GM12878 (cell line): ENCODE measurements around the gene MTRF1L. TPM values are rescaled to one million over a fixed set of nuclear protein-coding genes. Genes with fewer than 3 reads are reported as not detected.

Experiments used
- ATAC-seq: fragments of 200-7000 bp; cut with Tn5 transposase; 3 replicates; pipeline ENCODE4 v1.9.1; 2020; ENCODE audit warnings: mild to moderate bottlenecking, moderate library complexity
- BruUV-seq: library from RNA; stranded (reverse); fragments of 400-500 nt; replicated peaks from 2 replicates; lab custom pipeline; 2021; lab: Mats Ljungman, UMichigan
- CTCF ChIA-PET: fragments of 300-600 bp; sonication (Branson Sonifier 250); formaldehyde crosslinking; extraction: SDS; loops from one replicate; lab custom pipeline; 2021; ENCODE audit warnings: inconsistent platforms; lab: Yijun Ruan, JAX
- POLR2A ChIA-PET: fragments of 350-600 bp; formaldehyde crosslinking; extraction: SDS; loops from one replicate; lab custom pipeline; 2021; ENCODE audit warnings: inconsistent platforms; lab: Charles Lee
- RAD21 ChIA-PET: fragments of 300-600 bp; sonication (Branson Sonifier 250); formaldehyde crosslinking; loops from one replicate; lab custom pipeline; 2023; ENCODE audit warnings: antibody characterized with exemption; ENCODE audit not compliant: unreplicated experiment; lab: Charles Lee
- SMC1A ChIA-PET: fragments of 300-600 bp; sonication (Branson Sonifier 250); formaldehyde crosslinking; loops from one replicate; lab custom pipeline; 2023; ENCODE audit not compliant: unreplicated experiment, uncharacterized antibody; lab: Charles Lee
- DNase-seq: peaks from one replicate; pipeline ENCODE4 v3.0.0-alpha.2; 2011; ENCODE audit warnings: low read depth, low spot score
- FAIRE-seq: peaks from 3 replicates; lab custom pipeline; 2011; peaks lifted over from hg19 to GRCh38; lab: Jason Lieb, UNC
- H2AFZ ChIP-seq: 2 replicates; pipeline ENCODE4 v1.6.0; 2011; ENCODE audit warnings: low read depth, low read length, control low read depth; ENCODE audit not compliant: control insufficient read depth
- H3K27ac ChIP-seq: 2 replicates; pipeline ENCODE4 v1.5.1; 2011; ENCODE audit warnings: control low read depth; ENCODE audit not compliant: control insufficient read depth, insufficient read depth
- H3K27me3 ChIP-seq, 2 experiments: replicated peaks in 1 of 2; 2 replicates each; pipeline versions ENCODE4 v1.6.0 to v1.6.1; 2011; ENCODE audit warnings: low read length in 1 of 2; ENCODE audit not compliant: control insufficient read depth in 2 of 2, insufficient read depth in 2 of 2
- H3K36me3 ChIP-seq, 2 experiments: 2 replicates each; pipeline ENCODE4 v1.5.1; 2011; ENCODE audit warnings: low read length in 1 of 2; ENCODE audit not compliant: control insufficient read depth in 2 of 2, insufficient read depth in 2 of 2
- H3K4me1 ChIP-seq: 2 replicates; pipeline ENCODE4 v1.6.1; 2011; ENCODE audit warnings: mild to moderate bottlenecking, low read length, moderate library complexity, mixed read lengths; ENCODE audit not compliant: control insufficient read depth, insufficient read depth
- H3K4me2 ChIP-seq: 2 replicates; pipeline ENCODE4 v1.6.0; 2011; ENCODE audit warnings: control low read depth; ENCODE audit not compliant: control insufficient read depth, insufficient read depth
- H3K4me3 ChIP-seq: fragments of 200-600 bp; sonication (generic); 2 replicates; pipeline ENCODE4 v1.5.1; 2016
- H3K79me2 ChIP-seq: 2 replicates; pipeline ENCODE4 v1.6.0; 2011; ENCODE audit warnings: low read length; ENCODE audit not compliant: control insufficient read depth, insufficient read depth
- H3K9ac ChIP-seq: 2 replicates; pipeline ENCODE4 v1.8.0; 2011; ENCODE audit warnings: low read length, control low read depth, mixed read lengths; ENCODE audit not compliant: control insufficient read depth, insufficient read depth
- H3K9me3 ChIP-seq: replicated peaks from 3 replicates; pipeline ENCODE4 v1.5.1; 2011; ENCODE audit warnings: mild to moderate bottlenecking, low read length; ENCODE audit not compliant: control insufficient read depth, insufficient read depth
- H4K20me1 ChIP-seq: 2 replicates; pipeline ENCODE4 v1.6.0; 2011; ENCODE audit not compliant: control insufficient read depth, insufficient read depth
- CBX5 ChIP-seq: sonication (generic); IDR thresholded peaks from 2 replicates; pipeline ENCODE4 v1.6.1; 2016; ENCODE audit warnings: low read depth, moderate library complexity, mild to moderate bottlenecking, inconsistent platforms
- CREM ChIP-seq: IDR thresholded peaks from 2 replicates; pipeline ENCODE4 v1.6.1; 2014; ENCODE audit warnings: antibody characterized with exemption, low read depth
- ETV6 ChIP-seq, 2 experiments: fragments of 450-650 bp in 1 of 2; IDR thresholded peaks in 1 of 2; conservative IDR thresholded peaks in 1 of 2; 2 replicates each; pipeline ENCODE4 v1.6.1; 2014; ENCODE audit warnings: antibody characterized with exemption in 1 of 2, borderline replicate concordance in 1 of 2, low read depth in 1 of 2, mild to moderate bottlenecking in 1 of 2, moderate library complexity in 1 of 2
- NFIC ChIP-seq: IDR thresholded peaks from 2 replicates; pipeline ENCODE4 v1.6.1; 2012; ENCODE audit warnings: low read depth, mild to moderate bottlenecking, inconsistent platforms, low read length, moderate library complexity
- NFYA ChIP-seq: IDR thresholded peaks from 2 replicates; pipeline ENCODE4 v1.6.1; 2011; ENCODE audit warnings: low read depth, mild to moderate bottlenecking, low read length, improper control_type of control experiment, borderline replicate concordance
- NFYB ChIP-seq: IDR thresholded peaks from 2 replicates; pipeline ENCODE4 v1.6.1; 2011; ENCODE audit warnings: low read depth, mild to moderate bottlenecking, low read length, improper control_type of control experiment, moderate library complexity; ENCODE audit not compliant: insufficient read depth
- NR2F1 ChIP-seq: fragments of 450-650 bp; conservative IDR thresholded peaks from 2 replicates; pipeline ENCODE4 v1.6.1; 2017; ENCODE audit warnings: mild to moderate bottlenecking
- POLR2AphosphoS2 ChIP-seq: IDR thresholded peaks from 2 replicates; pipeline ENCODE4 v1.6.1; 2011; ENCODE audit warnings: low read depth, mild to moderate bottlenecking, low read length, improper control_type of control experiment, moderate library complexity
- RFX5 ChIP-seq: IDR thresholded peaks from 2 replicates; pipeline ENCODE4 v1.6.1; 2011; ENCODE audit warnings: low read depth, low read length, improper control_type of control experiment
- SIX5 ChIP-seq: IDR thresholded peaks from 2 replicates; pipeline ENCODE4 v1.6.1; 2011; ENCODE audit warnings: mild to moderate bottlenecking, low read depth, low read length, moderate library complexity; ENCODE audit not compliant: severe bottlenecking
- SMC3 ChIP-seq: IDR thresholded peaks from 2 replicates; pipeline ENCODE4 v1.6.1; 2011; ENCODE audit warnings: low read length, improper control_type of control experiment, borderline replicate concordance
- SUZ12 ChIP-seq: fragments of 200-600 bp; sonication (generic); IDR thresholded peaks from one replicate; pipeline ENCODE4 v1.6.1; 2018; ENCODE audit warnings: antibody characterized with exemption, mild to moderate bottlenecking; ENCODE audit not compliant: unreplicated experiment
- TAF1 ChIP-seq: IDR thresholded peaks from 2 replicates; pipeline ENCODE4 v1.6.1; 2011; ENCODE audit warnings: mild to moderate bottlenecking, low read depth, low read length, borderline replicate concordance
- TARDBP ChIP-seq: IDR thresholded peaks from 2 replicates; pipeline ENCODE4 v1.6.1; 2016; ENCODE audit warnings: borderline replicate concordance
- TBL1XR1 ChIP-seq: IDR thresholded peaks from 2 replicates; pipeline ENCODE4 v1.6.1; 2012; ENCODE audit warnings: low read depth, low read length, improper control_type of control experiment
- YBX1 ChIP-seq: fragments of 450-650 bp; IDR thresholded peaks from 2 replicates; pipeline ENCODE4 v1.6.1; 2016; ENCODE audit warnings: antibody characterized with exemption
- ZNF217 ChIP-seq: fragments of 450-650 bp; IDR thresholded peaks from 2 replicates; pipeline ENCODE4 v1.6.1; 2017; ENCODE audit warnings: antibody characterized with exemption, mild to moderate bottlenecking
- WGBS: methylation state at CpG from one replicate; pipeline ENCODE4 v1.1.6; 2016; ENCODE audit warnings: low lambda C conversion rate; ENCODE audit not compliant: insufficient replicate concordance, insufficient coverage; ENCODE audit errors: missing lambda C conversion rate; 5-methylcytosine and 5-hydroxymethylcytosine counted together
- in situ Hi-C: fragments of 300-500 bp; cut with MboI; formaldehyde crosslinking; loops from 9 replicates; pipeline ENCODE4 v1.14.3; 2018; ENCODE audit warnings: mixed read lengths
- intact Hi-C: fragments of 100-400 bp; cut with micrococcal nuclease; formaldehyde crosslinking; loops from one replicate; pipeline ENCODE4 v1.14.2; 2022; ENCODE audit not compliant: unreplicated experiment
- polyA plus RNA-seq, 11 experiments: library from polyadenylated mRNA; depleted of rRNA in 4 of 11; unstranded in 6 of 11; stranded (reverse) in 5 of 11; fragments of >200 nt; fragmentation: Nextera tagmentation in 4 of 11; fragmentation: Illumina TruSeq in 1 of 11; extraction: Ambion mirVana in 4 of 11; extraction: Trizol in 1 of 11; gene quantifications; 1 replicate in 1 of 11; 2 replicates in 10 of 11; pipeline versions ENCODE4 v1.2.1 to v1.2.3, GENCODE V29; 2011 to 2016; ENCODE audit warnings: inconsistent platforms in 2 of 11, missing spikeins in 2 of 11, low read depth in 1 of 11
- total RNA-seq, 4 experiments: library from RNA; depleted of rRNA in 3 of 4; stranded (reverse); fragments of >200 nt in 3 of 4; fragmentation: Illumina TruSeq in 1 of 4; extraction: Trizol in 1 of 4; gene quantifications; 2 replicates each; pipeline versions ENCODE4 v1.2.1 to v1.2.3, GENCODE V29; 2013 to 2021
- TF ChIP-seq, protein P1 (sequence below): fragments of 450-650 bp; IDR thresholded peaks from 2 replicates; pipeline ENCODE4 v1.6.1; 2017; ENCODE audit warnings: antibody characterized with exemption, mild to moderate bottlenecking, moderate library complexity
- TF ChIP-seq, protein P2 (sequence below): IDR thresholded peaks from 2 replicates; pipeline ENCODE4 v1.6.1; 2012; ENCODE audit warnings: low read depth, low read length, improper control_type of control experiment
- TF ChIP-seq, protein P3 (sequence below): fragments of 150-350 bp; IDR thresholded peaks from 2 replicates; pipeline ENCODE4 v1.6.1; 2014; ENCODE audit warnings: mild to moderate bottlenecking, low read depth, low read length

The MTRF1L gene
- total and polyA plus RNA-seq, 10 of the 15 experiments (the other 5 are each of a cell fraction or from before 2014, with no cell fraction given), result 5.1 to 21.6 (median 16.1) TPM

DNA sequence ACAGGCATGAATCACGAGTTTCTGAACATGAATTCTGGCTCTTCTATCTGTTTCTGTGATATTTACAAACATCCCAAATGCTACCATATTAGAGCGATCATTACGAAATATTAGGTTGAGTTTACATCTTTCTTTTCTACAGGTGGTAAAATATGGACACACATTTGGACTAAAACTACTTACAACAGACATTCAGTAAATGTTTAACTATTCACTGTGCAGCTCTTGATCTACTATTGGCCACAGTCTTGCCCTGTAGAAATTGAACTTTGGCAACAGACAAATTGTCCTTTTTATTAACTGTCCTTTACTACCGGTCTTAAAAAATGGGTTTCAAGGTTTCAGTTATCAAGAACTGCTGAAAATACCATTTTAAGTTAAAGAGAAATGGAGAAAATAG lies 26.5 kb upstream of the MTRF1L start (continued):
- TF ChIP-seq SIX5, result no peak
- no peak for TF ChIP-seq TBL1XR1
- TF ChIP-seq CREM, result no peak
- no peak for TF ChIP-seq ZNF217
- no peak for TF ChIP-seq CBX5
- TF ChIP-seq NFYB, result no peak
- no peak for TF ChIP-seq TARDBP
- TF ChIP-seq, protein P1, sequence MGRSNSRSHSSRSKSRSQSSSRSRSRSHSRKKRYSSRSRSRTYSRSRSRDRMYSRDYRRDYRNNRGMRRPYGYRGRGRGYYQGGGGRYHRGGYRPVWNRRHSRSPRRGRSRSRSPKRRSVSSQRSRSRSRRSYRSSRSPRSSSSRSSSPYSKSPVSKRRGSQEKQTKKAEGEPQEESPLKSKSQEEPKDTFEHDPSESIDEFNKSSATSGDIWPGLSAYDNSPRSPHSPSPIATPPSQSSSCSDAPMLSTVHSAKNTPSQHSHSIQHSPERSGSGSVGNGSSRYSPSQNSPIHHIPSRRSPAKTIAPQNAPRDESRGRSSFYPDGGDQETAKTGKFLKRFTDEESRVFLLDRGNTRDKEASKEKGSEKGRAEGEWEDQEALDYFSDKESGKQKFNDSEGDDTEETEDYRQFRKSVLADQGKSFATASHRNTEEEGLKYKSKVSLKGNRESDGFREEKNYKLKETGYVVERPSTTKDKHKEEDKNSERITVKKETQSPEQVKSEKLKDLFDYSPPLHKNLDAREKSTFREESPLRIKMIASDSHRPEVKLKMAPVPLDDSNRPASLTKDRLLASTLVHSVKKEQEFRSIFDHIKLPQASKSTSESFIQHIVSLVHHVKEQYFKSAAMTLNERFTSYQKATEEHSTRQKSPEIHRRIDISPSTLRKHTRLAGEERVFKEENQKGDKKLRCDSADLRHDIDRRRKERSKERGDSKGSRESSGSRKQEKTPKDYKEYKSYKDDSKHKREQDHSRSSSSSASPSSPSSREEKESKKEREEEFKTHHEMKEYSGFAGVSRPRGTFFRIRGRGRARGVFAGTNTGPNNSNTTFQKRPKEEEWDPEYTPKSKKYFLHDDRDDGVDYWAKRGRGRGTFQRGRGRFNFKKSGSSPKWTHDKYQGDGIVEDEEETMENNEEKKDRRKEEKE, result no peak

DNA sequence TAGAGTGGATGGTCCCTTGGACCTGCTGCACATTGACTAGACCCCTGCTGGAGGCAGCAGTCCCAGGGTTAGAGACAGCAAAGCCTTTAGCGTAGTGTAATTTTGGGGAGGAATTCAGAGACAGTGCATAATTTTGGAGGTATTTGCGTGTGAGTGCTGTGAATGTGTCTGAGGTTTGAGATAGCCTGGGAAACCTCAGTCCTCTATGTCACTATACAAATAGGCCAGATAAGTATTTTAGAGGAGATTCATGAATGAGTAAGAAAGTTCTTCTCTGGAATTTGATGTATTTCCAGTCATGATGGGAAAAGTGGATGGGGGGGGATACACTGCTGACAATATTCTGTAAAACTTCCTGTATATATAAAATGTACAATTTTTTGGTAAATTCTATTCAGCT lies 25.8 kb upstream of the MTRF1L start:
- no TSS peak for BruUV-seq
- TF ChIP-seq RFX5, result no peak
- no peak for TF ChIP-seq TAF1
- TF ChIP-seq NR2F1, result no peak
- no peak for TF ChIP-seq YBX1
- TF ChIP-seq POLR2AphosphoS2, result no peak
- TF ChIP-seq, protein P2, sequence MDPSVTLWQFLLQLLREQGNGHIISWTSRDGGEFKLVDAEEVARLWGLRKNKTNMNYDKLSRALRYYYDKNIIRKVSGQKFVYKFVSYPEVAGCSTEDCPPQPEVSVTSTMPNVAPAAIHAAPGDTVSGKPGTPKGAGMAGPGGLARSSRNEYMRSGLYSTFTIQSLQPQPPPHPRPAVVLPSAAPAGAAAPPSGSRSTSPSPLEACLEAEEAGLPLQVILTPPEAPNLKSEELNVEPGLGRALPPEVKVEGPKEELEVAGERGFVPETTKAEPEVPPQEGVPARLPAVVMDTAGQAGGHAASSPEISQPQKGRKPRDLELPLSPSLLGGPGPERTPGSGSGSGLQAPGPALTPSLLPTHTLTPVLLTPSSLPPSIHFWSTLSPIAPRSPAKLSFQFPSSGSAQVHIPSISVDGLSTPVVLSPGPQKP, result no peak
- no peak for TF ChIP-seq SMC3
- TF ChIP-seq NFYA, result no peak
- no peak for TF ChIP-seq ETV6 (conservative IDR thresholded peaks at IDR 0.05 in 1 of 2, IDR thresholded peaks at IDR 0.05 in 1 of 2; ENCODE audit: borderline replicate concordance in 1 of 2, low read depth in 1 of 2)
- TF ChIP-seq, protein P3, sequence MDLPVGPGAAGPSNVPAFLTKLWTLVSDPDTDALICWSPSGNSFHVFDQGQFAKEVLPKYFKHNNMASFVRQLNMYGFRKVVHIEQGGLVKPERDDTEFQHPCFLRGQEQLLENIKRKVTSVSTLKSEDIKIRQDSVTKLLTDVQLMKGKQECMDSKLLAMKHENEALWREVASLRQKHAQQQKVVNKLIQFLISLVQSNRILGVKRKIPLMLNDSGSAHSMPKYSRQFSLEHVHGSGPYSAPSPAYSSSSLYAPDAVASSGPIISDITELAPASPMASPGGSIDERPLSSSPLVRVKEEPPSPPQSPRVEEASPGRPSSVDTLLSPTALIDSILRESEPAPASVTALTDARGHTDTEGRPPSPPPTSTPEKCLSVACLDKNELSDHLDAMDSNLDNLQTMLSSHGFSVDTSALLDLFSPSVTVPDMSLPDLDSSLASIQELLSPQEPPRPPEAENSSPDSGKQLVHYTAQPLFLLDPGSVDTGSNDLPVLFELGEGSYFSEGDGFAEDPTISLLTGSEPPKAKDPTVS, result no peak
- no peak for TF ChIP-seq NFIC
- no peak for TF ChIP-seq SUZ12

More for the DNA sequence above, 25.8 kb upstream of the MTRF1L start:
- ChIA-PET SMC1A (no interaction called here), RAD21 (no interaction called here), POLR2A (no interaction called here), CTCF (interaction anchor here (0.8 kb wide), 1 partner anchor 74 kb away, joined by 4 read pairs; no protein-coding TSS in a partner anchor)
- Histone ChIP-seq H3K4me1 (no peaks in the 10 kb centered on the region), H3K9ac (no peak overlapping the region), H4K20me1 (no peaks in the 10 kb centered on the region), H3K4me3 (no peak overlapping the region), H3K27ac (no peak overlapping the region), H3K27me3 (peaks cover 0 to 3% of the 10 kb centered on the region in 2 experiments; a peak in 2 of 4 replicates), H2AFZ (no peak overlapping the region), H3K79me2 (no peaks in the 10 kb centered on the region), H3K36me3 (no peaks in the 10 kb centered on the region), H3K4me2 (no peak overlapping the region), H3K9me3 (no peaks in the 10 kb centered on the region)
- ATAC-seq, result no peak
- intact Hi-C loops (loop anchor here (10.0 kb wide), 1 partner anchor 473 kb away; no protein-coding TSS in a partner anchor), in situ Hi-C loops (no loop called here)
- no peak for DNase-seq
- 76% methylated on average over 2 of the region's 2 CpGs for WGBS
- FAIRE-seq, result no peak
